HFFc6 (cell line): Measurements from ENCODE around the gene SORCS3. TPM values are rescaled to one million over a fixed set of nuclear protein-coding genes. Genes with fewer than 3 reads are reported as not detected.

Experiments
- DNase-seq: peaks from one replicate; pipeline ENCODE4 v3.0.0-alpha.2; 2018
- H3K27ac Mint-ChIP-seq: 2 replicates; pipeline ENCODE4 v1.8.0; 2020; ENCODE audit warnings: mild to moderate bottlenecking, mixed read lengths
- H3K27me3 Mint-ChIP-seq: 2 replicates; pipeline ENCODE4 v1.8.0; 2021; ENCODE audit warnings: mild to moderate bottlenecking, moderate library complexity, mixed read lengths; ENCODE audit not compliant: insufficient read depth
- H3K36me3 Mint-ChIP-seq: 2 replicates; pipeline ENCODE4 v1.8.0; 2021; ENCODE audit warnings: low read depth, mixed read lengths
- H3K4me1 Mint-ChIP-seq: 2 replicates; pipeline ENCODE4 v1.8.0; 2020; ENCODE audit warnings: low read depth, mixed read lengths
- H3K4me3 Mint-ChIP-seq: 2 replicates; pipeline ENCODE4 v1.8.0; 2020; ENCODE audit warnings: mild to moderate bottlenecking, moderate library complexity, mixed read lengths
- H3K9me3 Mint-ChIP-seq: 2 replicates; pipeline ENCODE4 v1.8.0; 2020; ENCODE audit warnings: mild to moderate bottlenecking, mixed read lengths
- total RNA-seq, 6 experiments: library from RNA; stranded (reverse); fragmentation: NEBNext Ultra II Directional; extraction: Animal tissue kit (Norgen Biotek cat#: 25700); gene quantifications; 2 replicates in 1 of 6; 3 replicates in 5 of 6; pipeline ENCODE4 v1.2.3, GENCODE V29; 2021
- TF ChIP-seq, protein P1 (sequence below): fragments of 200-600 bp; sonication (generic); IDR thresholded peaks from 2 replicates; pipeline ENCODE4 v1.5.0; 2021; ENCODE audit warnings: antibody characterized with exemption, mild to moderate bottlenecking

Gene SORCS3
- total RNA-seq, 6 experiments from 2014 or later = not detected

- H3K9me3 Mint-ChIP-seq = peaks cover 33% of the 10 kb centered on the region
- DNase-seq = no peak
- no peaks in the 10 kb centered on the region for H3K36me3 Mint-ChIP-seq
- H3K27me3 Mint-ChIP-seq = no peaks in the 10 kb centered on the region; the same call in 1 of the 2 replicates
- H3K4me1 Mint-ChIP-seq = no peaks in the 10 kb centered on the region
- no peak overlapping the region for H3K27ac Mint-ChIP-seq
- TF ChIP-seq, protein P1, sequence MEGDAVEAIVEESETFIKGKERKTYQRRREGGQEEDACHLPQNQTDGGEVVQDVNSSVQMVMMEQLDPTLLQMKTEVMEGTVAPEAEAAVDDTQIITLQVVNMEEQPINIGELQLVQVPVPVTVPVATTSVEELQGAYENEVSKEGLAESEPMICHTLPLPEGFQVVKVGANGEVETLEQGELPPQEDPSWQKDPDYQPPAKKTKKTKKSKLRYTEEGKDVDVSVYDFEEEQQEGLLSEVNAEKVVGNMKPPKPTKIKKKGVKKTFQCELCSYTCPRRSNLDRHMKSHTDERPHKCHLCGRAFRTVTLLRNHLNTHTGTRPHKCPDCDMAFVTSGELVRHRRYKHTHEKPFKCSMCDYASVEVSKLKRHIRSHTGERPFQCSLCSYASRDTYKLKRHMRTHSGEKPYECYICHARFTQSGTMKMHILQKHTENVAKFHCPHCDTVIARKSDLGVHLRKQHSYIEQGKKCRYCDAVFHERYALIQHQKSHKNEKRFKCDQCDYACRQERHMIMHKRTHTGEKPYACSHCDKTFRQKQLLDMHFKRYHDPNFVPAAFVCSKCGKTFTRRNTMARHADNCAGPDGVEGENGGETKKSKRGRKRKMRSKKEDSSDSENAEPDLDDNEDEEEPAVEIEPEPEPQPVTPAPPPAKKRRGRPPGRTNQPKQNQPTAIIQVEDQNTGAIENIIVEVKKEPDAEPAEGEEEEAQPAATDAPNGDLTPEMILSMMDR = no peak
- no peak overlapping the region for H3K4me3 Mint-ChIP-seq
These were observed 125.3 kb downstream of the SORCS3 start for GRCh38 chr10:104766341-104766740.

- TF ChIP-seq, protein P1 = no peak
- H3K27ac Mint-ChIP-seq = no peak overlapping the region
- peaks cover 25% of the 10 kb centered on the region for H3K9me3 Mint-ChIP-seq
- no peak overlapping the region for H3K4me3 Mint-ChIP-seq
- H3K27me3 Mint-ChIP-seq = no peaks in the 10 kb centered on the region
- H3K36me3 Mint-ChIP-seq = no peaks in the 10 kb centered on the region
- H3K4me1 Mint-ChIP-seq = no peaks in the 10 kb centered on the region
- no peak for DNase-seq
These were observed 126.2 kb downstream of the SORCS3 start for GRCh38 chr10:104767282-104767681.

GRCh38 chr10:104767745-104768144 lies 126.7 kb downstream of the SORCS3 start:
- TF ChIP-seq, protein P1 = no peak
- H3K9me3 Mint-ChIP-seq = peaks cover 29% of the 10 kb centered on the region
- no peaks in the 10 kb centered on the region for H3K36me3 Mint-ChIP-seq
- H3K4me3 Mint-ChIP-seq = no peak overlapping the region
- DNase-seq = no peak
- no peaks in the 10 kb centered on the region for H3K27me3 Mint-ChIP-seq
- no peak overlapping the region for H3K27ac Mint-ChIP-seq
- H3K4me1 Mint-ChIP-seq = no peaks in the 10 kb centered on the region

DNA sequence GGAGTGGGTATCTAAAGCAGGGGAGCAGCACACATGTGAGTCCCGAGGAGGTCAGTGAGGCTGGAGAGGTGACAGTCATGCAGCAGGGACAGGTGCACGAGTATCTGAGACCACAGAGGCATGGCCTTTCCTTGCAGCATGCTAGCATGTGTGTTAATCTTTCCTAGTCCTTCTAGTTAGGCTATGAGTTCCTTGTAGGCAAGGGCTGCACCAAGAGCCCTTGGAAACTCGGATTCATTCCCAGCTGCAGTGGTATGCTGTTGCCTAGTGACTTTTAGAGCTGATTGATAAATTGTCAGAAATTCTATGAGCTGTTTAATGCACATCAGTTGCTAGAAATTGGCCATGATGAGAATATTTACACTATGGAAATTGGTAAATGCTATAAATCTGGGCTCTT lies 132.0 kb downstream of the SORCS3 start:
- Mint-ChIP-seq H3K27me3 (no peaks in the 10 kb centered on the region; the same call in 1 of the 2 replicates), H3K4me3 (no peak overlapping the region), H3K9me3 (peaks cover 26% of the 10 kb centered on the region)

GRCh38 chr10:104774234-104774633 lies 133.1 kb downstream of the SORCS3 start:
- Mint-ChIP-seq H3K4me1 (no peaks in the 10 kb centered on the region), H3K9me3 (peaks cover 29% of the 10 kb centered on the region), H3K4me3 (no peak overlapping the region), H3K27me3 (peaks cover 1% of the 10 kb centered on the region), H3K36me3 (no peaks in the 10 kb centered on the region), H3K27ac (no peak overlapping the region)
- TF ChIP-seq, protein P1 = no peak
- DNase-seq = no peak

More for the DNA sequence above, 132.0 kb downstream of the SORCS3 start:
- Mint-ChIP-seq H3K27ac (no peak overlapping the region), H3K4me1 (no peaks in the 10 kb centered on the region), H3K36me3 (no peaks in the 10 kb centered on the region)
- no peak for DNase-seq
- TF ChIP-seq, protein P1 = no peak
